HEK293 (cell line): ENCODE results near the gene PHF19.

Experiments used
- CTCF ChIA-PET: fragments of 350-600 bp; formaldehyde crosslinking; extraction: SDS; loops from one replicate; lab custom pipeline; 2021; ENCODE audit warnings: antibody characterized with exemption; lab: Yijun Ruan, JAX
- POLR2A ChIA-PET: fragments of 300-600 bp; formaldehyde crosslinking; extraction: SDS; loops from one replicate; lab custom pipeline; 2020; ENCODE audit warnings: antibody characterized with exemption, inconsistent platforms; lab: Yijun Ruan, JAX
- H3K27ac ChIP-seq: fragments of 200-500 bp; sonication (Bioruptor generic); 2 replicates; pipeline ENCODE4 v1.5.1; 2014; ENCODE audit warnings: low read depth, low read length, control low read depth, inconsistent platforms; ENCODE audit errors: extremely low read depth
- H3K36me3 ChIP-seq, 2 experiments: fragments of 200-500 bp in 1 of 2; sonication (Bioruptor generic) in 1 of 2; 1 replicate in 1 of 2; 2 replicates in 1 of 2; pipeline ENCODE4 v1.5.1; 2014 to 2017; ENCODE audit warnings: inconsistent platforms in 2 of 2, low read length in 2 of 2; ENCODE audit not compliant: control insufficient read depth in 2 of 2, insufficient read depth in 1 of 2
- H3K4me1 ChIP-seq: fragments of 200-500 bp; sonication (Bioruptor generic); 2 replicates; pipeline ENCODE4 v1.5.1; 2014; ENCODE audit warnings: mild to moderate bottlenecking, low read length, inconsistent platforms; ENCODE audit not compliant: control insufficient read depth, insufficient read depth
- H3K4me3 ChIP-seq: 2 replicates; pipeline ENCODE4 v1.5.1; 2011; ENCODE audit warnings: low read depth, mild to moderate bottlenecking, control low read depth, low read length, moderate library complexity
- H3K9me3 ChIP-seq: fragments of 200-500 bp; sonication (Bioruptor generic); 2 replicates; pipeline ENCODE4 v1.5.1; 2014; ENCODE audit warnings: low read depth, low read length, inconsistent platforms; ENCODE audit not compliant: control insufficient read depth, insufficient read depth
- ATF2 ChIP-seq: fragments of 450-650 bp; formaldehyde crosslinking; IDR thresholded peaks from 2 replicates; pipeline ENCODE4 v1.5.1; 2016; ENCODE audit warnings: missing biosample characterization, missing genetic modification characterization, low read depth
- BCL11A ChIP-seq: fragments of 450-650 bp; formaldehyde crosslinking; IDR thresholded peaks from 2 replicates; pipeline ENCODE4 v1.5.1; 2016; ENCODE audit warnings: low read depth, missing biosample characterization, missing genetic modification characterization
- EGR2 ChIP-seq: fragments of 450-650 bp; formaldehyde crosslinking; IDR thresholded peaks from 2 replicates; pipeline ENCODE4 v1.5.1; 2016; ENCODE audit warnings: low read depth, missing biosample characterization, missing genetic modification characterization
- GLI4 ChIP-seq: fragments of 450-650 bp; formaldehyde crosslinking; IDR thresholded peaks from 2 replicates; pipeline ENCODE4 v1.5.1; 2016; ENCODE audit warnings: missing biosample characterization, missing genetic modification characterization
- KLF7 ChIP-seq: fragments of 450-650 bp; formaldehyde crosslinking; IDR thresholded peaks from 2 replicates; pipeline ENCODE4 v1.5.1; 2016; ENCODE audit warnings: missing biosample characterization, missing genetic modification characterization, borderline replicate concordance
- REST ChIP-seq: fragments of 450-650 bp; formaldehyde crosslinking; IDR thresholded peaks from 2 replicates; pipeline ENCODE4 v1.5.1; 2016; ENCODE audit warnings: missing biosample characterization, missing genetic modification characterization
- YY1 ChIP-seq: fragments of 450-650 bp; formaldehyde crosslinking; IDR thresholded peaks from 2 replicates; pipeline ENCODE4 v1.5.1; 2018; ENCODE audit warnings: missing biosample characterization, missing genetic modification characterization
- ZBTB20 ChIP-seq: fragments of 450-650 bp; formaldehyde crosslinking; IDR thresholded peaks from 2 replicates; pipeline ENCODE4 v1.5.1; 2016; ENCODE audit warnings: missing biosample characterization, missing genetic modification characterization
- ZNF132 ChIP-seq: fragments of 450-650 bp; formaldehyde crosslinking; IDR thresholded peaks from 2 replicates; pipeline ENCODE4 v1.5.1; 2017; ENCODE audit warnings: missing biosample characterization, missing genetic modification characterization, borderline replicate concordance
- ZNF138 ChIP-seq: fragments of 450-650 bp; formaldehyde crosslinking; IDR thresholded peaks from 2 replicates; pipeline ENCODE4 v1.5.1; 2016; ENCODE audit warnings: missing biosample characterization, missing genetic modification characterization, borderline replicate concordance
- ZNF169 ChIP-seq: fragments of 450-650 bp; formaldehyde crosslinking; IDR thresholded peaks from 2 replicates; pipeline ENCODE4 v1.5.1; 2016; ENCODE audit warnings: missing biosample characterization, missing genetic modification characterization
- ZNF221 ChIP-seq: fragments of 450-650 bp; formaldehyde crosslinking; IDR thresholded peaks from 2 replicates; pipeline ENCODE4 v1.5.1; 2017; ENCODE audit warnings: missing biosample characterization, missing genetic modification characterization, borderline replicate concordance
- ZNF513 ChIP-seq: fragments of 450-650 bp; IDR thresholded peaks from 2 replicates; pipeline ENCODE4 v1.5.1; 2018; ENCODE audit warnings: missing biosample characterization, missing genetic modification characterization
- ZNF529 ChIP-seq: fragments of 450-650 bp; formaldehyde crosslinking; IDR thresholded peaks from 2 replicates; pipeline ENCODE4 v1.5.1; 2017; ENCODE audit warnings: missing genetic modification characterization, missing biosample characterization; ENCODE audit not compliant: insufficient replicate concordance
- ZNF530 ChIP-seq: fragments of 450-650 bp; formaldehyde crosslinking; IDR thresholded peaks from 2 replicates; pipeline ENCODE4 v1.5.1; 2016; ENCODE audit warnings: low read depth, missing biosample characterization, missing genetic modification characterization
- ZNF548 ChIP-seq: fragments of 450-650 bp; formaldehyde crosslinking; IDR thresholded peaks from 2 replicates; pipeline ENCODE4 v1.5.1; 2016; ENCODE audit warnings: missing biosample characterization, missing genetic modification characterization
- ZNF585B ChIP-seq: fragments of 450-650 bp; formaldehyde crosslinking; IDR thresholded peaks from 2 replicates; pipeline ENCODE4 v1.5.1; 2016; ENCODE audit warnings: missing biosample characterization, missing genetic modification characterization
- ZNF645 ChIP-seq: fragments of 450-650 bp; formaldehyde crosslinking; IDR thresholded peaks from 2 replicates; pipeline ENCODE4; 2016; ENCODE audit warnings: missing biosample characterization, missing genetic modification characterization
- ZNF692 ChIP-seq: fragments of 450-650 bp; formaldehyde crosslinking; IDR thresholded peaks from 2 replicates; pipeline ENCODE4 v1.5.1; 2016; ENCODE audit warnings: missing biosample characterization, missing genetic modification characterization
- ZNF776 ChIP-seq: fragments of 450-650 bp; formaldehyde crosslinking; IDR thresholded peaks from 2 replicates; pipeline ENCODE4 v1.5.0; 2017; ENCODE audit warnings: missing biosample characterization, missing genetic modification characterization, borderline replicate concordance
- ZNF843 ChIP-seq: fragments of 450-650 bp; formaldehyde crosslinking; IDR thresholded peaks from 2 replicates; pipeline ENCODE4 v1.5.1; 2016; ENCODE audit warnings: missing biosample characterization, missing genetic modification characterization
- ZXDB ChIP-seq: fragments of 450-650 bp; formaldehyde crosslinking; IDR thresholded peaks from 2 replicates; pipeline ENCODE4 v1.5.1; 2016; ENCODE audit warnings: missing biosample characterization, missing genetic modification characterization

PHF19 gene

GRCh38 chr9:120855827-120856670, 20.9 kb downstream of the PHF19 start:
- CTCF ChIA-PET, result interaction anchor here (0.6 kb wide), 1 partner anchor 103 kb away, joined by 3 read pairs; no protein-coding TSS in a partner anchor
- peaks cover 0 to 36% of the 10 kb centered on the region in 2 experiments; a peak in 1 of 3 replicates for H3K36me3 ChIP-seq
- POLR2A ChIA-PET, result interaction anchor here (0.7 to 0.8 kb wide), 2 partner anchors 62 to 63 kb away, joined by 3 read pairs; partner anchors contain the start of gene FBXW2
- H3K4me3 ChIP-seq, result no peak overlapping the region
- no peak overlapping the region for H3K27ac ChIP-seq
- no peaks in the 10 kb centered on the region for H3K9me3 ChIP-seq
- TF ChIP-seq ZNF548 (tag by site-specific recombination), result no peak
- no peak for TF ChIP-seq ZNF138 (tag by site-specific recombination)
- no peak for TF ChIP-seq YY1
- TF ChIP-seq ZBTB20 (tag by site-specific recombination), result no peak
- H3K4me1 ChIP-seq, result no peaks in the 10 kb centered on the region

- H3K4me1 ChIP-seq, result no peaks in the 10 kb centered on the region
- TF ChIP-seq KLF7 (tag by site-specific recombination) (no peak), ZNF585B (tag by site-specific recombination) (no peak), ZNF132 (tag by site-specific recombination) (no peak), ZNF529 (no peak), ZXDB (no peak), BCL11A (no peak), ZNF645 (no peak), ZNF138 (tag by site-specific recombination) (no peak), ZNF169 (no peak), ZNF513 (no peak), ZNF692 (tag by site-specific recombination) (no peak), REST (tag by site-specific recombination) (no peak), EGR2 (tag by site-specific recombination) (no peak), GLI4 (tag by site-specific recombination) (no peak), ZNF221 (no peak), ZNF776 (tag by site-specific recombination) (no peak), ZNF530 (tag by site-specific recombination) (no peak), ATF2 (tag by site-specific recombination) (no peak), ZNF843 (tag by site-specific recombination) (no peak)
- TF ChIP-seq, all 188 proteins: peak for 0
- ChIA-PET POLR2A (interaction anchor here (0.8 kb wide), 1 partner anchor 61 kb away, joined by 3 read pairs; no protein-coding TSS in a partner anchor), CTCF (no interaction called here)
- no peak overlapping the region for H3K4me3 ChIP-seq
- no peak overlapping the region for H3K27ac ChIP-seq
- no peaks in the 10 kb centered on the region for H3K9me3 ChIP-seq
- H3K36me3 ChIP-seq, result peaks cover 0 to 23% of the 10 kb centered on the region in 2 experiments; a peak in 1 of 3 replicates
Observed at GRCh38 chr9:120854596-120855327, 22.2 kb downstream of the PHF19 start.
